Measurements from ENCODE around the gene GABBR2. TPM values are rescaled to one million over a fixed set of nuclear protein-coding genes. Genes with fewer than 3 reads are reported as not detected.

Gene GABBR2
- total and polyA plus RNA-seq, 9 of the 15 experiments (the other 6 are each of a cell fraction or from before 2014, with no cell fraction given), result 0.15 to 1.9 (median 0.32) TPM

DNA sequence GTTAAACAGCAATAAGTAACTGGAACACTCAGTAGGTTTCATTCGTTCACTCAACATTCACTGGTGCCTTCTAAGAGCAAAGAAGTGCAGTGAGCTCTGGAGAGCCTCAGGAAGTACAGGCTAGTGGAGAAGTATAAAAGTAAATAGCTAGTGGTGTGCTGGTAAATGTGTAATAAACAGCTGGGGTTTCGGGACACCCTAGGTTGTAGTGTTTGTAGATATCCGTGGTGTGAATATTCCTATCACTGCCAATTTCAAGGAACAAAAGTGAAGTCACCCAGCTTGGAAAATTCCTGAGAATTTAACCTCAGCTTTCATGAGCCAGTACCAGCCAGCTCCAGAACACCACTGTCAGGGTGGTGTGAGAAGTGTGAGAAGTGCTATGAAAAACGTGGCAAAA, 75.9 kb downstream of the GABBR2 start:
- Histone ChIP-seq H3K4me1 (replicated peaks in 1 of 2; ENCODE audit: control insufficient read depth in 2 of 2, insufficient read depth in 2 of 2, low read length in 2 of 2) (peaks cover 0 to 12% of the 10 kb centered on the region in 2 experiments; a peak in 3 of 5 replicates), H3K9ac (ENCODE audit: insufficient read depth in 1 of 2, low read depth in 2 of 2, low read length in 2 of 2) (no peak overlapping the region), H3K27me3 (ENCODE audit: control insufficient read depth in 2 of 2, insufficient read depth in 2 of 2, low read length in 2 of 2) (peaks cover 3 to 4% of the 10 kb centered on the region in 2 experiments; a peak in 1 of 5 replicates), H3K4me3 (no peak overlapping the region), H4K20me1 (replicated peaks; ENCODE audit: control insufficient read depth, insufficient read depth, low read length) (no peaks in the 10 kb centered on the region), H3K79me2 (ENCODE audit: control insufficient read depth, insufficient read depth, low read length) (no peaks in the 10 kb centered on the region), H2AFZ (ENCODE audit: low read depth, low read length) (no peak overlapping the region), H3K4me2 (ENCODE audit: insufficient read depth, low read length) (no peak overlapping the region), H3K9me3 (replicated peaks; ENCODE audit: control insufficient read depth, insufficient read depth, low read depth, low read length) (no peaks in the 10 kb centered on the region), H3K27ac (ENCODE audit: extremely low read depth, low read depth, low read length) (no peak overlapping the region), H3K36me3 (ENCODE audit: control insufficient read depth, insufficient read depth, low read length) (no peaks in the 10 kb centered on the region), H3K9me1 (ENCODE audit: control insufficient read depth, insufficient read depth, low read length) (no peaks in the 10 kb centered on the region)
- no peak for ATAC-seq
- in situ Hi-C loops (cut with MboI), result no loop called here
- BruUV-seq (replicated peaks), result no TSS peak
- peak; percentile 11 for FAIRE-seq
- intact Hi-C loops (cut with micrococcal nuclease), result no loop called here
- DNase-seq (ENCODE audit: extremely low read depth in 1 of 4, low spot score in 3 of 4), result no peak
- ChIA-PET CTCF (ENCODE audit: low intra/inter-chr PET ratio) (no interaction called here), POLR2A (no interaction called here)
- TF ChIP-seq FIP1L1 (IDR thresholded peaks at IDR 0.05; ENCODE audit: low read depth, low read length, poor library complexity, severe bottlenecking), result no peak
- TF ChIP-seq PRPF4 (IDR thresholded peaks at IDR 0.05; ENCODE audit: insufficient read depth, low read depth, low read length, poor library complexity, severe bottlenecking), result no peak
- TF ChIP-seq, protein P1, sequence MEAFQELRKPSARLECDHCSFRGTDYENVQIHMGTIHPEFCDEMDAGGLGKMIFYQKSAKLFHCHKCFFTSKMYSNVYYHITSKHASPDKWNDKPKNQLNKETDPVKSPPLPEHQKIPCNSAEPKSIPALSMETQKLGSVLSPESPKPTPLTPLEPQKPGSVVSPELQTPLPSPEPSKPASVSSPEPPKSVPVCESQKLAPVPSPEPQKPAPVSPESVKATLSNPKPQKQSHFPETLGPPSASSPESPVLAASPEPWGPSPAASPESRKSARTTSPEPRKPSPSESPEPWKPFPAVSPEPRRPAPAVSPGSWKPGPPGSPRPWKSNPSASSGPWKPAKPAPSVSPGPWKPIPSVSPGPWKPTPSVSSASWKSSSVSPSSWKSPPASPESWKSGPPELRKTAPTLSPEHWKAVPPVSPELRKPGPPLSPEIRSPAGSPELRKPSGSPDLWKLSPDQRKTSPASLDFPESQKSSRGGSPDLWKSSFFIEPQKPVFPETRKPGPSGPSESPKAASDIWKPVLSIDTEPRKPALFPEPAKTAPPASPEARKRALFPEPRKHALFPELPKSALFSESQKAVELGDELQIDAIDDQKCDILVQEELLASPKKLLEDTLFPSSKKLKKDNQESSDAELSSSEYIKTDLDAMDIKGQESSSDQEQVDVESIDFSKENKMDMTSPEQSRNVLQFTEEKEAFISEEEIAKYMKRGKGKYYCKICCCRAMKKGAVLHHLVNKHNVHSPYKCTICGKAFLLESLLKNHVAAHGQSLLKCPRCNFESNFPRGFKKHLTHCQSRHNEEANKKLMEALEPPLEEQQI (IDR thresholded peaks at IDR 0.05), result no peak
- no peak for TF ChIP-seq XRCC4 (IDR thresholded peaks at IDR 0.05; ENCODE audit: extremely low read depth, insufficient read depth, insufficient read length)
- TF ChIP-seq TEAD2 (tag; IDR thresholded peaks at IDR 0.05), result no peak
- TF ChIP-seq, protein P2, sequence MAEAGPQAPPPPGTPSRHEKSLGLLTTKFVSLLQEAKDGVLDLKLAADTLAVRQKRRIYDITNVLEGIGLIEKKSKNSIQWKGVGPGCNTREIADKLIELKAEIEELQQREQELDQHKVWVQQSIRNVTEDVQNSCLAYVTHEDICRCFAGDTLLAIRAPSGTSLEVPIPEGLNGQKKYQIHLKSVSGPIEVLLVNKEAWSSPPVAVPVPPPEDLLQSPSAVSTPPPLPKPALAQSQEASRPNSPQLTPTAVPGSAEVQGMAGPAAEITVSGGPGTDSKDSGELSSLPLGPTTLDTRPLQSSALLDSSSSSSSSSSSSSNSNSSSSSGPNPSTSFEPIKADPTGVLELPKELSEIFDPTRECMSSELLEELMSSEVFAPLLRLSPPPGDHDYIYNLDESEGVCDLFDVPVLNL (CRISPR knock-in tag; IDR thresholded peaks at IDR 0.05; ENCODE audit: low read depth), result no peak
- no peak for TF ChIP-seq DIDO1 (tag; IDR thresholded peaks at IDR 0.05; ENCODE audit: low read depth)
- no peak for TF ChIP-seq ZNF23 (CRISPR knock-in tag; IDR thresholded peaks at IDR 0.05)
- no peak for TF ChIP-seq ZNF354B (CRISPR knock-in tag; IDR thresholded peaks at IDR 0.05)
- TF ChIP-seq, protein P3, sequence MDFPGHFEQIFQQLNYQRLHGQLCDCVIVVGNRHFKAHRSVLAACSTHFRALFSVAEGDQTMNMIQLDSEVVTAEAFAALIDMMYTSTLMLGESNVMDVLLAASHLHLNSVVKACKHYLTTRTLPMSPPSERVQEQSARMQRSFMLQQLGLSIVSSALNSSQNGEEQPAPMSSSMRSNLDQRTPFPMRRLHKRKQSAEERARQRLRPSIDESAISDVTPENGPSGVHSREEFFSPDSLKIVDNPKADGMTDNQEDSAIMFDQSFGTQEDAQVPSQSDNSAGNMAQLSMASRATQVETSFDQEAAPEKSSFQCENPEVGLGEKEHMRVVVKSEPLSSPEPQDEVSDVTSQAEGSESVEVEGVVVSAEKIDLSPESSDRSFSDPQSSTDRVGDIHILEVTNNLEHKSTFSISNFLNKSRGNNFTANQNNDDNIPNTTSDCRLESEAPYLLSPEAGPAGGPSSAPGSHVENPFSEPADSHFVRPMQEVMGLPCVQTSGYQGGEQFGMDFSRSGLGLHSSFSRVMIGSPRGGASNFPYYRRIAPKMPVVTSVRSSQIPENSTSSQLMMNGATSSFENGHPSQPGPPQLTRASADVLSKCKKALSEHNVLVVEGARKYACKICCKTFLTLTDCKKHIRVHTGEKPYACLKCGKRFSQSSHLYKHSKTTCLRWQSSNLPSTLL (IDR thresholded peaks at IDR 0.05), result no peak
- no peak for TF ChIP-seq GABPA (tag; conservative IDR thresholded peaks at IDR 0.05; ENCODE audit: low read depth)
- TF ChIP-seq, protein P4, sequence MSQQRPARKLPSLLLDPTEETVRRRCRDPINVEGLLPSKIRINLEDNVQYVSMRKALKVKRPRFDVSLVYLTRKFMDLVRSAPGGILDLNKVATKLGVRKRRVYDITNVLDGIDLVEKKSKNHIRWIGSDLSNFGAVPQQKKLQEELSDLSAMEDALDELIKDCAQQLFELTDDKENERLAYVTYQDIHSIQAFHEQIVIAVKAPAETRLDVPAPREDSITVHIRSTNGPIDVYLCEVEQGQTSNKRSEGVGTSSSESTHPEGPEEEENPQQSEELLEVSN (IDR thresholded peaks at IDR 0.05; ENCODE audit: borderline replicate concordance in 1 of 2, extremely low read depth in 1 of 2, insufficient read depth in 1 of 2, insufficient read length in 1 of 2, low read depth in 1 of 2, low read length in 1 of 2, poor library complexity in 1 of 2, severe bottlenecking in 1 of 2), result no peak
- no peak for TF ChIP-seq ASH1L (IDR thresholded peaks at IDR 0.05; ENCODE audit: borderline replicate concordance, low read depth, partially characterized antibody)
- TF ChIP-seq NR2C2 (CRISPR knock-in tag; IDR thresholded peaks at IDR 0.05), result no peak
- no peak for TF ChIP-seq NR2C2 (tag; IDR thresholded peaks at IDR 0.05)
- 18% methylated on average over 4 of the region's 4 CpGs for whole genome bisulfite sequencing (ENCODE audit: insufficient coverage, low coverage, missing lambda C conversion rate)

Measured in K562 (cell line).